ENCODE measurements around the gene INPP4B. TPM values are rescaled to one million over a fixed set of nuclear protein-coding genes. Genes with fewer than 3 reads are reported as not detected.

The INPP4B gene
- total and polyA plus RNA-seq, 2 donors (not counting 1 experiment from before 2014, with no cell fraction given), result 0.03 TPM; not detected in 1

DNA sequence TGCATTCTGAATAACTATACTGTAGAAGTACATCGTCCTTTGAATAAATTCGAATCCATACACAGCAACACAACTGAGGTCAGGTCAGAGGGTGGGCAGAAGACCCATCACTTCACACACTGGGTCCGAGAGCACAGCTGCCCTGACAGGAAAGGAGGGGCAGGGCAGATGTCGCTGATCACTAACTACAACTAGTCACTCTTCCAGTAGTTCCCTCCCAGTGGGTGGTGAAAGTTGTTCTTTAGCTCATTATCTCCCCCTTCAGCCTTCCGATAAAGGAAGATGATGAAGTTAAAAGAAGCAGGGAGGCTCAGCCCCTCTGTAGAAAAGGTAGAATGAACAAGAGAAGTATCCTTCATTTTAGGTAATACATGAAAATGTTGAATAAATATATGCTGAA, 278.9 kb downstream of the INPP4B start:
- Histone ChIP-seq H3K4me1 (ENCODE audit: control insufficient read depth in 2 of 2, insufficient read depth in 2 of 2, low read length in 2 of 2) (no peaks in the 10 kb centered on the region), H3K79me2 (ENCODE audit: control insufficient read depth, insufficient read depth, low read length) (no peaks in the 10 kb centered on the region), H3K27ac (ENCODE audit: low read length in 2 of 2) (no peak overlapping the region), H4K20me1 (ENCODE audit: control insufficient read depth, insufficient read depth, low read length, poor library complexity, severe bottlenecking) (no peaks in the 10 kb centered on the region), H3K27me3 (replicated peaks in 1 of 4; ENCODE audit: control extremely low read depth in 1 of 4, control insufficient read depth in 3 of 4, insufficient read depth in 4 of 4, low read length in 3 of 4) (no peaks in the 10 kb centered on the region), H3K4me3 (ENCODE audit: control extremely low read depth in 1 of 5, extremely low read depth in 1 of 5, insufficient read depth in 1 of 5, low read depth in 2 of 5, low read length in 4 of 5) (no peak overlapping the region), H3K9me3 (ENCODE audit: control extremely low read depth in 1 of 3, control insufficient read depth in 2 of 3, insufficient read depth in 1 of 3, low read length in 2 of 3) (no peaks in the 10 kb centered on the region), H2AFZ (ENCODE audit: insufficient read depth, low read depth, low read length, poor library complexity, severe bottlenecking) (no peak overlapping the region), H3K36me3 (replicated peaks in 1 of 2; ENCODE audit: control extremely low read depth in 1 of 2, control insufficient read depth in 1 of 2, extremely low read depth in 1 of 2, insufficient read depth in 2 of 2, low read length in 1 of 2) (no peaks in the 10 kb centered on the region), H3K9ac (ENCODE audit: low read length) (no peak overlapping the region), H3K4me2 (replicated peaks; ENCODE audit: low read depth, low read length, poor library complexity, severe bottlenecking) (no peak overlapping the region)
- no peak overlapping the region for H3K27ac Mint-ChIP-seq
- intact Hi-C loops (cut with micrococcal nuclease), result no loop called here
- no peak for DNase-seq
- ChIA-PET POLR2A (no interaction called here), CTCF (no interaction called here)
- no peaks in the 10 kb centered on the region for H3K4me1 Mint-ChIP-seq
- no peak for ATAC-seq (ENCODE audit: low read depth)
- H3K27me3 Mint-ChIP-seq, result no peaks in the 10 kb centered on the region
- no CpG with 5 or more reads among the region's 5 CpGs for WGBS (ENCODE audit: insufficient coverage)
- no peak overlapping the region for H3K4me3 Mint-ChIP-seq
- TF ChIP-seq, protein P1, sequence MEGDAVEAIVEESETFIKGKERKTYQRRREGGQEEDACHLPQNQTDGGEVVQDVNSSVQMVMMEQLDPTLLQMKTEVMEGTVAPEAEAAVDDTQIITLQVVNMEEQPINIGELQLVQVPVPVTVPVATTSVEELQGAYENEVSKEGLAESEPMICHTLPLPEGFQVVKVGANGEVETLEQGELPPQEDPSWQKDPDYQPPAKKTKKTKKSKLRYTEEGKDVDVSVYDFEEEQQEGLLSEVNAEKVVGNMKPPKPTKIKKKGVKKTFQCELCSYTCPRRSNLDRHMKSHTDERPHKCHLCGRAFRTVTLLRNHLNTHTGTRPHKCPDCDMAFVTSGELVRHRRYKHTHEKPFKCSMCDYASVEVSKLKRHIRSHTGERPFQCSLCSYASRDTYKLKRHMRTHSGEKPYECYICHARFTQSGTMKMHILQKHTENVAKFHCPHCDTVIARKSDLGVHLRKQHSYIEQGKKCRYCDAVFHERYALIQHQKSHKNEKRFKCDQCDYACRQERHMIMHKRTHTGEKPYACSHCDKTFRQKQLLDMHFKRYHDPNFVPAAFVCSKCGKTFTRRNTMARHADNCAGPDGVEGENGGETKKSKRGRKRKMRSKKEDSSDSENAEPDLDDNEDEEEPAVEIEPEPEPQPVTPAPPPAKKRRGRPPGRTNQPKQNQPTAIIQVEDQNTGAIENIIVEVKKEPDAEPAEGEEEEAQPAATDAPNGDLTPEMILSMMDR (IDR thresholded peaks at IDR 0.05), result no peak
- TF ChIP-seq EZH2 (IDR thresholded peaks at IDR 0.05; ENCODE audit: borderline replicate concordance, insufficient read depth, low read depth, low read length, poor library complexity, severe bottlenecking), result no peak
- H3K9me3 Mint-ChIP-seq (ENCODE audit: insufficient read depth), result no peaks in the 10 kb centered on the region

DNA sequence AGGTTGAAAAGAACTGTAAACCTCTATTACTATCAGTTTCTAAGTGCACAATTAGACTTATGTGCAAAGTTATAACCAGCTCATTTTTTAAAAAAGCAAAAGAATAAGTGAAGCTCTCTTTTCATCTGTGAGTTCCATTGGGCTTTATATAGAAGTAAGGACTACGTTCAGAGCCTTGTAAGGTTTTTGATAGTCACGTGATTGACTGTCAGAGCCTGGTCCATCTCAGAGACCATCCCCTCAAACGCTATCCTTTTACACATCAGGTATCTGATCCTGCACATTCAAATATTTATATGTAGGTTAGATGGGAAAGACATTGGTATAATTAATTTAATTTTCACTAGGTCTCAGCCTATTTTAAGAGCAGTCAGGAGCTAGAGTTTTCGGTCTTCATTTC, 279.3 kb downstream of the INPP4B start:
- Mint-ChIP-seq H3K9me3 (ENCODE audit: insufficient read depth) (no peaks in the 10 kb centered on the region), H3K4me3 (no peak overlapping the region), H3K27ac (no peak overlapping the region), H3K4me1 (no peaks in the 10 kb centered on the region), H3K27me3 (no peaks in the 10 kb centered on the region)
- Histone ChIP-seq H3K9ac (ENCODE audit: low read length) (no peak overlapping the region), H3K27me3 (replicated peaks in 1 of 4; ENCODE audit: control extremely low read depth in 1 of 4, control insufficient read depth in 3 of 4, insufficient read depth in 4 of 4, low read length in 3 of 4) (no peaks in the 10 kb centered on the region), H3K4me1 (ENCODE audit: control insufficient read depth in 2 of 2, insufficient read depth in 2 of 2, low read length in 2 of 2) (no peaks in the 10 kb centered on the region), H3K36me3 (replicated peaks in 1 of 2; ENCODE audit: control extremely low read depth in 1 of 2, control insufficient read depth in 1 of 2, extremely low read depth in 1 of 2, insufficient read depth in 2 of 2, low read length in 1 of 2) (no peaks in the 10 kb centered on the region), H3K4me2 (replicated peaks; ENCODE audit: low read depth, low read length, poor library complexity, severe bottlenecking) (no peak overlapping the region), H4K20me1 (ENCODE audit: control insufficient read depth, insufficient read depth, low read length, poor library complexity, severe bottlenecking) (no peaks in the 10 kb centered on the region), H3K27ac (ENCODE audit: low read length in 2 of 2) (no peak overlapping the region), H2AFZ (ENCODE audit: insufficient read depth, low read depth, low read length, poor library complexity, severe bottlenecking) (no peak overlapping the region), H3K9me3 (ENCODE audit: control extremely low read depth in 1 of 3, control insufficient read depth in 2 of 3, insufficient read depth in 1 of 3, low read length in 2 of 3) (no peaks in the 10 kb centered on the region), H3K79me2 (ENCODE audit: control insufficient read depth, insufficient read depth, low read length) (no peaks in the 10 kb centered on the region), H3K4me3 (ENCODE audit: control extremely low read depth in 1 of 5, extremely low read depth in 1 of 5, insufficient read depth in 1 of 5, low read depth in 2 of 5, low read length in 4 of 5) (no peak overlapping the region)
- intact Hi-C loops (cut with micrococcal nuclease), result no loop called here
- no peak for TF ChIP-seq EZH2 (IDR thresholded peaks at IDR 0.05; ENCODE audit: borderline replicate concordance, insufficient read depth, low read depth, low read length, poor library complexity, severe bottlenecking)
- TF ChIP-seq, protein P1 (IDR thresholded peaks at IDR 0.05), result no peak
- no peak for ATAC-seq (ENCODE audit: low read depth)
- POLR2A ChIA-PET, result no interaction called here
- CTCF ChIA-PET, result no interaction called here
- no CpG with 5 or more reads among the region's 4 CpGs for WGBS (ENCODE audit: insufficient coverage)
- no peak for DNase-seq

All from B cell (primary cell).